PC-3 (cell line): ENCODE measurements around the gene CDK10. TPM values are rescaled to one million over a fixed set of nuclear protein-coding genes. Genes with fewer than 3 reads are reported as not detected.

Source experiments
- ATAC-seq: fragments of 200-7000 bp; cut with Tn5 transposase; 2 replicates; pipeline ENCODE4 v1.9.1; 2020; ENCODE audit warnings: mild to moderate bottlenecking, moderate library complexity
- BruUV-seq: library from RNA; stranded (reverse); fragments of 400-500 nt; replicated peaks from 2 replicates; lab custom pipeline; 2021; lab: Mats Ljungman, UMichigan
- CTCF ChIA-PET: fragments of 300-600 bp; sonication (Branson Sonifier 250); formaldehyde crosslinking; loops from one replicate; lab custom pipeline; 2022; ENCODE audit warnings: antibody characterized with exemption; lab: Charles Lee
- POLR2A ChIA-PET: fragments of 300-600 bp; sonication (Branson Sonifier 250); formaldehyde crosslinking; loops from one replicate; lab custom pipeline; 2022; ENCODE audit warnings: antibody characterized with exemption; ENCODE audit not compliant: unreplicated experiment; lab: Charles Lee
- DNase-seq: peaks from one replicate; pipeline ENCODE4 v3.0.0-alpha.2; 2015
- H2AFZ ChIP-seq: fragments of 300-600 bp; sonication (generic); 2 replicates; pipeline ENCODE4 v1.6.0; 2016; ENCODE audit warnings: antibody characterized with exemption, low read length
- H3F3A ChIP-seq: fragments of 300-600 bp; sonication (generic); one replicate; pipeline ENCODE4 v1.6.0; 2017; ENCODE audit warnings: antibody characterized with exemption, low read length, control low read depth, mild to moderate bottlenecking; ENCODE audit not compliant: unreplicated experiment
- H3K27ac ChIP-seq: fragments of 300-600 bp; sonication (generic); 2 replicates; pipeline ENCODE4 v1.5.1; 2016; ENCODE audit warnings: mild to moderate bottlenecking, low read length
- H3K27me3 ChIP-seq: fragments of 300-600 bp; sonication (generic); 2 replicates; pipeline ENCODE4 v1.6.1; 2016; ENCODE audit warnings: low read length, mixed read lengths
- H3K36me3 ChIP-seq: fragments of 300-600 bp; sonication (generic); 2 replicates; pipeline ENCODE4 v1.6.1; 2016; ENCODE audit warnings: low read depth, mixed run types, low read length, mixed read lengths
- H3K4me1 ChIP-seq: fragments of 300-600 bp; sonication (generic); 2 replicates; pipeline ENCODE4 v1.5.1; 2016; ENCODE audit warnings: low read length; ENCODE audit not compliant: insufficient read depth
- H3K4me2 ChIP-seq: fragments of 300-600 bp; sonication (generic); 2 replicates; pipeline ENCODE4 v1.6.0; 2016; ENCODE audit warnings: low read length
- H3K4me3 ChIP-seq: fragments of 300-600 bp; sonication (generic); 2 replicates; pipeline ENCODE4 v1.5.1; 2016; ENCODE audit warnings: mild to moderate bottlenecking, low read length, mixed read lengths
- H3K79me2 ChIP-seq: fragments of 300-600 bp; sonication (generic); 2 replicates; pipeline ENCODE4 v1.6.1; 2017; ENCODE audit warnings: low read length, mixed read lengths
- H3K9ac ChIP-seq: fragments of 300-600 bp; sonication (generic); 2 replicates; pipeline ENCODE4 v1.6.0; 2016; ENCODE audit warnings: mild to moderate bottlenecking, low read length
- H3K9me2 ChIP-seq: fragments of 300-600 bp; sonication (generic); replicated peaks from 2 replicates; pipeline ENCODE4 v1.6.1; 2016; ENCODE audit warnings: mixed run types, low read length, mixed read lengths
- H3K9me3 ChIP-seq: fragments of 300-600 bp; sonication (generic); 2 replicates; pipeline ENCODE4 v1.6.1; 2016; ENCODE audit warnings: low read length, mixed read lengths
- H4K20me1 ChIP-seq: fragments of 300-600 bp; sonication (generic); 2 replicates; pipeline ENCODE4 v1.6.1; 2016; ENCODE audit warnings: low read length, mixed read lengths
- CTCF ChIP-seq: fragments of 300-600 bp; sonication (generic); conservative IDR thresholded peaks from 2 replicates; pipeline ENCODE4 v1.5.1; 2017; ENCODE audit warnings: antibody characterized with exemption, low read depth, mild to moderate bottlenecking, low read length
- EZH2 ChIP-seq: fragments of 300-600 bp; sonication (generic); IDR thresholded peaks from one replicate; pipeline ENCODE4 v1.6.1; 2017; ENCODE audit warnings: antibody characterized with exemption, mild to moderate bottlenecking, low read length; ENCODE audit not compliant: unreplicated experiment
- EZH2phosphoT487 ChIP-seq: fragments of 300-600 bp; sonication (generic); IDR thresholded peaks from 2 replicates; pipeline ENCODE4 v1.6.1; 2018; ENCODE audit warnings: mild to moderate bottlenecking, antibody characterized with exemption, low read length, borderline replicate concordance
- intact Hi-C: fragments of 100-400 bp; cut with micrococcal nuclease; formaldehyde crosslinking; loops from 2 replicates; pipeline ENCODE4 v1.9.0; 2023
- total RNA-seq: library from RNA; depleted of rRNA; stranded (reverse); fragments of >200 nt; gene quantifications from 2 replicates; pipeline ENCODE4 v1.2.3, GENCODE V29; 2014

The CDK10 gene
- total RNA-seq, 1 experiment from 2014 or later = 50.0 TPM

- TF ChIP-seq CTCF (no peak), EZH2 (no peak), EZH2phosphoT487 (no peak)
- no TSS peak for BruUV-seq
- Histone ChIP-seq H3K4me1 (no peaks in the 10 kb centered on the region), H2AFZ (no peak overlapping the region), H3K9ac (no peak overlapping the region), H3F3A (no peaks in the 10 kb centered on the region), H3K79me2 (no peaks in the 10 kb centered on the region), H3K27me3 (no peaks in the 10 kb centered on the region), H3K36me3 (no peaks in the 10 kb centered on the region; the same call in 1 of the 2 replicates), H4K20me1 (no peaks in the 10 kb centered on the region), H3K9me3 (no peaks in the 10 kb centered on the region), H3K4me2 (no peak overlapping the region), H3K4me3 (no peak overlapping the region), H3K27ac (no peak overlapping the region), H3K9me2 (no peaks in the 10 kb centered on the region)
- POLR2A ChIA-PET = no interaction called here
- DNase-seq = no peak
- CTCF ChIA-PET = no interaction called here
- no peak for ATAC-seq
- intact Hi-C loops = no loop called here
These were observed 14.1 kb upstream of the CDK10 start for GRCh38 chr16:89672177-89672941.

GRCh38 chr16:89678258-89678657 is 8.2 kb upstream of the CDK10 start:
- Histone ChIP-seq H3K36me3 (no peaks in the 10 kb centered on the region; the same call in 1 of the 2 replicates), H3K27me3 (no peaks in the 10 kb centered on the region), H4K20me1 (no peaks in the 10 kb centered on the region), H3K27ac (no peak overlapping the region), H3K9me3 (no peaks in the 10 kb centered on the region), H3K4me2 (no peak overlapping the region), H2AFZ (no peak overlapping the region), H3K9ac (no peak overlapping the region), H3F3A (no peaks in the 10 kb centered on the region), H3K79me2 (no peaks in the 10 kb centered on the region), H3K4me1 (no peaks in the 10 kb centered on the region), H3K4me3 (no peak overlapping the region), H3K9me2 (no peaks in the 10 kb centered on the region)
- CTCF ChIA-PET = no interaction called here
- POLR2A ChIA-PET = no interaction called here
- ATAC-seq = no peak
- no peak for DNase-seq
- intact Hi-C loops = no loop called here
- BruUV-seq = no TSS peak
- no peak for TF ChIP-seq CTCF
- TF ChIP-seq EZH2phosphoT487 = no peak
- no peak for TF ChIP-seq EZH2

DNA sequence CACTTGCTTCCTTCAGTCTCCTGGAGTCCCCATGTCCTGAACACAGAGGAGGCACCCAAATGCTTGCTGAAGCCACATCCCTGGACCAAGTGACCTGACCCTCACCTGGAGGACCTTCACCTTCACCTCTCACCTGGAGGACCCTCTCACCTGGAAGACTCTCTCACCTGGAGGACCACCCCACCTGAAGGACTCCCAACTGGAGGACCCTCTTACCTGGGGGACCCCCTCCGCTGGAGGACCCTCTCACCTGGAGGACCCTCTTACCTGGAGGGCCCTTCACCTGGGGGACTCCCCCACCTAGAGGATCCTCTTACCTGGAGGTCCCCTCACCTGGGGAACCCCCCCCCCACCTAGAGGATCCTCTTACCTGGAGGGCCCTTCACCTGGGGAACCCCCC is 573 bp upstream of the CDK10 start:
- no peak for DNase-seq
- CTCF ChIA-PET = no interaction called here
- H3K9me3 ChIP-seq = no peaks in the 10 kb centered on the region

More for the DNA sequence above, 573 bp upstream of the CDK10 start:
- ATAC-seq = no peak
- H3K9me2 ChIP-seq = no peaks in the 10 kb centered on the region
- BruUV-seq = no TSS peak
- no peaks in the 10 kb centered on the region for H3K27me3 ChIP-seq
- H3K36me3 ChIP-seq = peaks cover 4% of the 10 kb centered on the region; the same call in 1 of the 2 replicates
- H3K4me1 ChIP-seq = peaks cover 6% of the 10 kb centered on the region; the same call in 1 of the 2 replicates
- no peaks in the 10 kb centered on the region for H3F3A ChIP-seq
- no peak overlapping the region for H2AFZ ChIP-seq
- TF ChIP-seq CTCF (no peak), EZH2 (no peak), EZH2phosphoT487 (no peak)
- no peaks in the 10 kb centered on the region for H4K20me1 ChIP-seq
- no peak overlapping the region for H3K4me2 ChIP-seq
- peaks cover 27% of the 10 kb centered on the region for H3K79me2 ChIP-seq
- POLR2A ChIA-PET = no interaction called here
- no peak overlapping the region for H3K4me3 ChIP-seq
- no peak overlapping the region for H3K27ac ChIP-seq
- intact Hi-C loops = no loop called here
- H3K9ac ChIP-seq = no peak overlapping the region
